WTC11 (cell line): Measurements from ENCODE around the gene MAP7. TPM values are rescaled to one million over a fixed set of nuclear protein-coding genes. Genes with fewer than 3 reads are reported as not detected.
A peak's percentile ranks its signal among the peaks of the same experiment; 100 is the strongest.

ENCODE experiments used
- ATAC-seq: fragments of 200-7000 bp; cut with Tn5 transposase; 2 replicates; pipeline ENCODE4 v1.10.0; 2021; ENCODE audit warnings: mild to moderate bottlenecking, moderate library complexity
- CTCF ChIA-PET: fragments of 300-600 bp; sonication (Branson Sonifier 250); formaldehyde crosslinking; loops from one replicate; lab custom pipeline; 2021; ENCODE audit warnings: antibody characterized with exemption; lab: Charles Lee
- POLR2A ChIA-PET: fragments of 350-600 bp; sonication (Branson Sonifier 250); formaldehyde crosslinking; loops from one replicate; lab custom pipeline; 2021; ENCODE audit warnings: antibody characterized with exemption; lab: Charles Lee
- DNase-seq: peaks from one replicate; pipeline ENCODE4 v3.0.0; 2021; ENCODE audit warnings: low spot score
- H3K27ac Mint-ChIP-seq: 2 replicates; pipeline ENCODE4 v1.8.0; 2021; ENCODE audit warnings: mixed read lengths
- H3K27me3 Mint-ChIP-seq: 2 replicates; pipeline ENCODE4 v1.8.0; 2021; ENCODE audit warnings: low read depth, mild to moderate bottlenecking, moderate library complexity, mixed read lengths
- H3K36me3 Mint-ChIP-seq: 2 replicates; pipeline ENCODE4 v1.8.0; 2021; ENCODE audit warnings: mixed read lengths
- H3K4me1 Mint-ChIP-seq: 2 replicates; pipeline ENCODE4 v1.8.0; 2022; ENCODE audit warnings: mixed read lengths
- H3K4me3 Mint-ChIP-seq: 2 replicates; pipeline ENCODE4 v1.8.0; 2021; ENCODE audit warnings: mild to moderate bottlenecking, moderate library complexity, mixed read lengths
- H3K9me3 Mint-ChIP-seq: 2 replicates; pipeline ENCODE4 v1.8.0; 2021; ENCODE audit warnings: mixed read lengths
- CREM ChIP-seq: sonication (generic); formaldehyde crosslinking; IDR thresholded peaks from 2 replicates; pipeline ENCODE4 v1.8.1; 2022; ENCODE audit warnings: mild to moderate bottlenecking, missing genetic modification reagents, moderate library complexity
- E2F5 ChIP-seq: sonication (generic); formaldehyde crosslinking; IDR thresholded peaks from 2 replicates; pipeline ENCODE4 v1.8.1; 2022; ENCODE audit warnings: mild to moderate bottlenecking, moderate library complexity, missing genetic modification reagents
- ELF4 ChIP-seq: sonication (generic); formaldehyde crosslinking; IDR thresholded peaks from 2 replicates; pipeline ENCODE4 v1.8.1; 2022; ENCODE audit warnings: low read depth, mild to moderate bottlenecking, moderate library complexity, missing genetic modification reagents
- ERG ChIP-seq: fragments of 250-450 bp; sonication (Bioruptor Pico); IDR thresholded peaks from 2 replicates; pipeline ENCODE4 v1.8.0; 2021; ENCODE audit warnings: mild to moderate bottlenecking
- FOXJ3 ChIP-seq: sonication (generic); formaldehyde crosslinking; IDR thresholded peaks from 2 replicates; pipeline ENCODE4 v1.9.0; 2021; ENCODE audit warnings: missing genetic modification reagents, mild to moderate bottlenecking, borderline replicate concordance
- FOXK1 ChIP-seq: sonication (generic); formaldehyde crosslinking; IDR thresholded peaks from 2 replicates; pipeline ENCODE4 v1.8.0; 2022; ENCODE audit warnings: mild to moderate bottlenecking, moderate library complexity, missing genetic modification reagents
- FOXP4 ChIP-seq: sonication (generic); formaldehyde crosslinking; IDR thresholded peaks from 2 replicates; pipeline ENCODE4 v1.8.0; 2022; ENCODE audit warnings: mild to moderate bottlenecking, missing genetic modification reagents
- GRHL2 ChIP-seq: fragments of 250-450 bp; sonication (Bioruptor Pico); IDR thresholded peaks from 2 replicates; pipeline ENCODE4 v1.8.0; 2022; ENCODE audit warnings: mild to moderate bottlenecking, moderate library complexity; ENCODE audit not compliant: insufficient replicate concordance, severe bottlenecking
- HMGA2 ChIP-seq: fragments of 250-450 bp; sonication (Bioruptor Pico); IDR thresholded peaks from 2 replicates; pipeline ENCODE4 v1.4.0; 2021; ENCODE audit warnings: mild to moderate bottlenecking, moderate library complexity
- IRF2 ChIP-seq: sonication (generic); formaldehyde crosslinking; IDR thresholded peaks from 2 replicates; pipeline ENCODE4 v1.8.0; 2022; ENCODE audit warnings: low read depth, missing genetic modification reagents, borderline replicate concordance
- MXD4 ChIP-seq: fragments of 250-450 bp; sonication (Bioruptor Pico); IDR thresholded peaks from 2 replicates; pipeline ENCODE4 v1.8.0; 2021; ENCODE audit warnings: mild to moderate bottlenecking, moderate library complexity, borderline replicate concordance
- NR3C1 ChIP-seq: sonication (generic); formaldehyde crosslinking; conservative IDR thresholded peaks from 2 replicates; pipeline ENCODE4 v1.8.1; 2023; ENCODE audit warnings: low read depth, mild to moderate bottlenecking, missing genetic modification reagents
- OVOL2 ChIP-seq: fragments of 250-450 bp; sonication (Bioruptor Pico); IDR thresholded peaks from 2 replicates; pipeline ENCODE4 v1.9.0; 2021; ENCODE audit warnings: mild to moderate bottlenecking, borderline replicate concordance
- SOX15 ChIP-seq: fragments of 250-450 bp; sonication (Bioruptor Pico); IDR thresholded peaks from 2 replicates; pipeline ENCODE4 v1.9.0; 2021; ENCODE audit warnings: mild to moderate bottlenecking
- TEAD1 ChIP-seq: sonication (generic); formaldehyde crosslinking; IDR thresholded peaks from 2 replicates; pipeline ENCODE4 v1.8.0; 2022; ENCODE audit warnings: mild to moderate bottlenecking, missing genetic modification reagents
- USF1 ChIP-seq: sonication (generic); formaldehyde crosslinking; IDR thresholded peaks from 2 replicates; pipeline ENCODE4 v1.8.0; 2022; ENCODE audit warnings: mild to moderate bottlenecking, missing genetic modification reagents
- ZBTB43 ChIP-seq: sonication (generic); formaldehyde crosslinking; IDR thresholded peaks from 2 replicates; pipeline ENCODE4 v1.8.1; 2023; ENCODE audit warnings: mild to moderate bottlenecking, missing genetic modification reagents
- ZNF121 ChIP-seq: sonication (generic); formaldehyde crosslinking; IDR thresholded peaks from 2 replicates; pipeline ENCODE4 v1.8.0; 2023; ENCODE audit warnings: missing genetic modification reagents
- ZNF138 ChIP-seq: sonication (generic); formaldehyde crosslinking; conservative IDR thresholded peaks from 2 replicates; pipeline ENCODE4 v1.8.1; 2022; ENCODE audit warnings: mild to moderate bottlenecking, moderate library complexity, missing genetic modification reagents
- ZNF263 ChIP-seq: sonication (generic); formaldehyde crosslinking; IDR thresholded peaks from 2 replicates; pipeline ENCODE4 v1.8.1; 2022; ENCODE audit warnings: low read depth, mild to moderate bottlenecking, moderate library complexity, missing genetic modification reagents
- ZNF281 ChIP-seq: sonication (generic); formaldehyde crosslinking; IDR thresholded peaks from 2 replicates; pipeline ENCODE4 v1.8.0; 2023; ENCODE audit warnings: mild to moderate bottlenecking, missing genetic modification reagents
- ZNF423 ChIP-seq: fragments of 250-450 bp; sonication (Bioruptor Pico); IDR thresholded peaks from 2 replicates; pipeline ENCODE4 v2.1.2; 2022; ENCODE audit warnings: mild to moderate bottlenecking, moderate library complexity
- ZSCAN18 ChIP-seq: fragments of 250-450 bp; sonication (Bioruptor Pico); IDR thresholded peaks from 2 replicates; pipeline ENCODE4 v2.1.2; 2022; ENCODE audit warnings: mild to moderate bottlenecking, moderate library complexity
- total RNA-seq: library from RNA; stranded (reverse); gene quantifications from 3 replicates; pipeline ENCODE4 v1.2.3, GENCODE V29; 2021

The MAP7 gene
- total RNA-seq, 1 experiment from 2014 or later: 56.6 TPM

- no peak for TF ChIP-seq MXD4 (CRISPR knock-in tag)
- no peak for TF ChIP-seq ZNF138 (CRISPR knock-in tag)
- no peak for TF ChIP-seq ZNF121 (CRISPR knock-in tag)
- no peak for TF ChIP-seq OVOL2 (CRISPR knock-in tag)
- no peak for TF ChIP-seq NR3C1 (CRISPR knock-in tag)
- no peak for TF ChIP-seq IRF2 (CRISPR knock-in tag)
- no peak for TF ChIP-seq FOXJ3 (CRISPR knock-in tag)
- TF ChIP-seq ERG (CRISPR knock-in tag): no peak
- no peak for TF ChIP-seq FOXK1 (CRISPR knock-in tag)
Observed at GRCh38 chr6:136517002-136517401, 33.2 kb downstream of the MAP7 start (continued).

GRCh38 chr6:136514591-136514990 lies 35.6 kb downstream of the MAP7 start:
- CTCF ChIA-PET: interaction anchor here (1.5 kb wide), 1 partner anchor 36 kb away, joined by 4 read pairs; the partner anchor contains the start of gene MAP7
- no peak overlapping the region for H3K4me3 Mint-ChIP-seq
- H3K9me3 Mint-ChIP-seq: peaks cover 4% of the 10 kb centered on the region
- peak overlapping the region; percentile 25 for H3K27ac Mint-ChIP-seq
- TF ChIP-seq HMGA2 (no peak), ZSCAN18 (CRISPR knock-in tag) (no peak), E2F5 (CRISPR knock-in tag) (no peak), MXD4 (CRISPR knock-in tag) (no peak), GRHL2 (no peak), ZNF423 (CRISPR knock-in tag) (no peak), CREM (CRISPR knock-in tag) (no peak), ZNF263 (no peak), ZNF281 (no peak), TEAD1 (CRISPR knock-in tag) (no peak)
- TF ChIP-seq, all 79 proteins: peak for 0
- peaks cover 37% of the 10 kb centered on the region for H3K4me1 Mint-ChIP-seq
- H3K27me3 Mint-ChIP-seq: no peaks in the 10 kb centered on the region
- POLR2A ChIA-PET: interaction anchor here (0.7 to 1.1 kb wide), 2 partner anchors 15 to 1292 kb away, joined by 3 to 4 read pairs; no protein-coding TSS in a partner anchor
- ATAC-seq: no peak
- peaks cover 21% of the 10 kb centered on the region for H3K36me3 Mint-ChIP-seq
- DNase-seq: no peak

- Mint-ChIP-seq H3K9me3 (peaks cover 4% of the 10 kb centered on the region), H3K27ac (no peak overlapping the region), H3K27me3 (no peaks in the 10 kb centered on the region)
- no peak for DNase-seq
- no peak for ATAC-seq
- POLR2A ChIA-PET: no interaction called here
- TF ChIP-seq USF1 (CRISPR knock-in tag) (no peak), ELF4 (CRISPR knock-in tag) (no peak), FOXJ3 (CRISPR knock-in tag) (no peak), FOXP4 (no peak), SOX15 (no peak), ZBTB43 (no peak)
- TF ChIP-seq, all 79 proteins: peak for 0
- H3K36me3 Mint-ChIP-seq: peaks cover 26% of the 10 kb centered on the region
- CTCF ChIA-PET: interaction anchor here (0.6 to 0.8 kb wide), 2 partner anchors 11 to 63 kb away, joined by 3 read pairs; no protein-coding TSS in a partner anchor
- no peak overlapping the region for H3K4me3 Mint-ChIP-seq
- peaks cover 30% of the 10 kb centered on the region for H3K4me1 Mint-ChIP-seq
Observed at GRCh38 chr6:136511926-136512325, 38.3 kb downstream of the MAP7 start.
